Stimulated activated CD8-positive, alpha-beta memory T cell treated with anti-CD3 and anti-CD28 coated beads, Interleukin-15, amount 100 ng/mL, for 24 hours (primary cell): ENCODE results near the gene STK38L.
"Not testable (repeated sequence)": the region's sequence is repeated elsewhere in the genome, so short reads cannot be mapped to it uniquely, and the experiment has no call there.

Source experiments
- DNase-seq: peaks from one replicate; pipeline ENCODE4 v3.0.0-alpha.2; 2020; ENCODE audit warnings: low read depth

The STK38L gene

DNA sequence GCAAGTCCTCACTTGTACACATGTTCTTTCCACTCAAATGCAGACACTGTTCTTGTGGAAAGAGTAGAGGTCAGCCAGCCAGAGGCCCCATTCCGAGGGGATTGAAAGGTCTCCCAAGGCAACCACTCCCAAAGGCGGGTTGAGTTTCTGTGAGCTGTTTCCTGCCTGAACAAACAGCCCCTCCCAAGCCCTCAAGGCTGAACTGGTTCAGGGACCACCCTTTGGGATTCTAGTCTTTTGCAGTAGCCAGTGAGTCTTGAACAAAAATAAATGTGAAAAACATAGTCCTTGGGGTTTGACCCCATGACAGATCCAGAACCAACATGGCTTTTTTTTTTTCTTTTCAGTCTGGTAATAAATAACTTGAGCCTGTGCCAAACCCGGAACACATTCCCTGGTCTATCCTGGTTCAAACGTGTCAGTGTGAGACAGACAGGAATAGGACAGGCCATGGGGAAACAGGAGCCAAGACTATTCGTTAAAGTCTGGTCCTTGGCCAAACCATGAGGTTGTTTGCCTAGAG, 17.6 kb upstream of the STK38L start:
- no peak for DNase-seq

DNA sequence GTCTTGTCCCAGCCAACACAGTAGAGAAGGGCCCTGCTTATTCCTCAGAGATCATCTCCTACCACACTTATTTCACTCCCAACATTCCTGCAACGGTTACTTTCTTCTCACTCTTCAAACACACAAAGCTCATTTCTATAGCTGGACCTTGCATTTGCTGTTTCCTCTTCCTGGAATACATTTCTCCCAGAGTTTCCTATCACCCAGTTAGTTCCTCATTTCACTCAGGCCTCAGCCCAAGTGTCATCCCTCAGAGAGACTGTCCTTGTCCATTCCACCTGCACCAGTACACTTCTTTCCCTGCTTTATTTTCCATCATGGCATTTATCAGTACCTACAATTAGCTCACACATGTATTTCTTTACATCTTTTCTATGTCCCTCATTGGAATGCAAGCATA, 14.7 kb upstream of the STK38L start:
- no peak for DNase-seq

DNA sequence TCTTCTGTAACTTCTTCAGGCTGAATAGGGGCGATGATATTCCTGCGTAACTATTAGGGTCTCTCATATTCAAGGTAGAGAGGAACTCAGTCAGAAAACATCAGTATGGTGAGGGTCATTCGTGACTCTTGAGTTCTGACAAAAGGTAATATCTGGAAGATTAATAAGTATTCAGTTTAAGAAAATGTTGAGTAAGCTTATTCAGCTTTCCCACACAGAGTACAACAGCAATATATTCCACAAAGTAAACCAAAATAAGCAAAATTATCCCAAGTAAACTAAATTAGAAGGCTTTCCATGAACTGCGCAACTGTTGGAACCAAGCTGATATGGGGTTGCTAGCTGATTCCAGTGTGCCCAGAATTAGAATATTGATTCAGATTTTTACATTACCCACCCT, 12.7 kb upstream of the STK38L start:
- DNase-seq = not testable (repeated sequence)

DNA sequence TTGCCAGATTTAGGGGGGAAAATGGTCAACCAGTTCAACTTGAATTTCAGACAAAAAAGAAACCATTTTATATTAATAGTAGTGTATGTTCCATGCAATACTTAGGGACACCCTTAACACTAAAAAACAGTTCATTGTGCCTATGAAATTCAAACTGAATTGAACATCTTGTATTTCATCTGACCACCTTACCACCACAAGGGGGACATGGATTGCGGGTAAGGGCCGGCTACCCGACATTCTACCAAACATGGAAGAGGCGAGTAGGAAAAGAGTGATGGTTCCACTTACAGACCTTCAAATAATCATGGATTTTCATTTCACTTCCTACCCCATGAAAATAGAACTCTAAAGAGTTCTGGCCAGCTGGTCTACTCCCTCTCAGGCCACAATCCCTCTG, 10.3 kb upstream of the STK38L start:
- no peak for DNase-seq

DNA sequence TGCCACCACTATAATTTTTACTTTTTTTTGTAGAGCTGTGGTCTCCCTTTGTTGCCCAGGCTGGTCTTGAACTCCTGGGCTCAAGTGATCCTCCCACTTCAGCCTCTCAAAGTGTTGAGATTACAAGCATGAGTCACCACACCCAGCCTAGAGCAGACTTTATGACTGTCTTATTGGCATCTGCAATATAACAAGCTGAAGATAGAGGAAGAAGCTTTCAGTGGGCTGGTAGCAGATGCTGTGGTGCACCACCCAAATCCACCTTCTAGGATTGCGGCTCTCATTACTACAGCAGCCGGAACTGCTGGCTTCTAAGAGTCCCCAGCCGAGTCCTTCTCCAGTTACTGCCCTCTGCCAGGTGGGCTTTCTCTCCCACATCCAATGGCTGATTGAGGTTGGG, 7.6 kb upstream of the STK38L start:
- DNase-seq = no peak

DNA sequence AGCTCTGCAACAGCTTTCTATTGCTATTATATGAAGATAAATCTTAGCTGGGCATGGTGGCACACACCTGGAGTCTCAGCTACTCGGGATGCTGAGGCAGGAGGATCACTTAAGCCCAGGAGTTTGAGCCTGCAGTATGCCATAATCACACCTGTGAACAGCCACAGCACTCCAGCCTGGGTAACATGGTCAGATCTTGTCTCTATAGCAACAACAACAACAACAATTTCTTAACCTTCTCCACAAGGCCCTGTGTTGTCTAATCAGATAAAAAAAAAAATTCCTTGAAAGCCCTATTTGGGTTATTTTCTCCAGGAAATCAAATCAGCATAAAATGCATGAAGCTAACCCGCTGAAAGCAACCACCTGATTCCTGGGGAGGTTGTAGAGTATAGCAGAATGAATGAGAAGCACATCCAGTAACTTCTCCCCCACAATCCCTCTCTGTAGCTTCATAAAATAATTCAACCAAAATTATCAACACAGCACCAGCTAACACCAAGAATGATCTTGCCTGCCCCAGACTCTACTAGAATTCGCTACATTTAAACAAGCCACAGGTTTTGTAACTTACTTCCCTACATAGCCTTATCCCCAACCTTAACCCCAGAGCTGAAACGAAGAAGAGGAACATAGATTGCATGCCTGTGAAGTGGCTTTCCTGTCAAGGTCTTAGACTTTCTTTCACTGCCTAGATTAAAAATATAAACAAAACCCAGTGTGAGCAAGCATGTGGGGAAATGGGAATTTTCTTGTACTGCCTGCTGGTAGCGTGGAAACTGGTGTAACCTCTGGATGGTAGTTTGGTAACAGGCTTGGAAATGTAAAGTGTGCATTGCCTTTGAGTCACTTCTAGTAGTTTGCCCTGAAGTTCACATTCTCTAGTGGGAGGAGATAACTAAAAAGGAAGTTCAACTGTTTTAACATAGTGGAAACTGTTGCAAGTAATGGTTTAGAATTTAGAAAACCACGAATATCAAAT, 6.0 kb upstream of the STK38L start:
- no peak for DNase-seq

DNA sequence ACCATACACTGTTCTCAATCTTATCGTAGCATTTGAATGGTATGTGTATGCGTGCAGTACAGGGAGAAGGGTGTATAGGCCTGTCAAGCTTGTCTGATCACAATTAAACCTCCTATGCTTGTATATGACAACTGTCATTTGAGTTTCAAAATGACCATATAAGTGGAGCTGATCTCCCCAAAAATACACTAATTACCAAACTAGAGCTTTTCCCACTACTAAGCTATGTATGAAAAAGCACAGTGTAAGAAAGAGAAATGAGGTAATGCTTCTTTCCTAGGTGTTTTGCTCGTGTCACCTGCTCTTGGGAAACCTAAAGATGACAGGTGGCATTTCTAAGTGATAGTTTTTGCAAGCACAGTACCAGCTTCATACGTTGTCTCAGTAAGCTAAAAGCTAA, 1.1 kb upstream of the STK38L start:
- DNase-seq = no peak

DNA sequence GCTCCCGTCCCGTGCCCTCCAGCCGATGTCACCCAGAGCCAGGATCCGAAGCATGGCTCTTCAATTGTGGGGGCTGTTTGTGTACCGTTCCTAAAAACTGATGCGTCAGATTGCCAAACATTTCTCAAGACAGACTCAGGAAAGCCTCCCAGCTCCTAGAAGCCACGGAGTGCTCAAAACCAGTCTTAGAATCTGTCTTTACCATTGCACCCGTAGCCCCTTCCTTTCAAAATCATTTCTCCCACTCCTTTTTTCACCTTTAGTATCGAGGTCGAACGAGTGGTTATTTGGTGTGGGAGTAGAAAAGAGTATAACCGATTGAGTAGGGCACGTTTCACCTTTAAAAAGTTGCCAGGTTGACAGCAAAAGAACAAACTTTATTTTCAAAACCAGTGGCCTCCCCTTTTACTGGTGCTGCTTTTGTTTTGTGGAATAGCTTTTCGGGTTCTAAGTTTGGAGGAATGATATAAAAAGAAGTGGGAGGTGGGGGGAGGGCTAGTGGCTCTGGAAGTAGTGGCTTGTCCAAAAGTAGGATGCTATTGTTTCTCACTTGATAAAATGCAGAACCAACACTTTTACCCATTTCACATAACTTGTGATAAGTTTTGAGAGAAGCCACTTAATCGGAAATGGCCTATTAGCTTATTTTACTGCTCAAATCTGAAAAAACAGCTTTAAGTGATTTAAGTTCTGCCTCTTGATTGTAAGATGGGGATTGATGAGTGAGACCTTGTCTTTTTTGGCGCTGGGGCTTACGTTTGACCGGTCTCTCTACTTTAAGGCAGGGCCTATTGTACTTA, 803 bp downstream of the STK38L start:
- DNase-seq = no peak

DNA sequence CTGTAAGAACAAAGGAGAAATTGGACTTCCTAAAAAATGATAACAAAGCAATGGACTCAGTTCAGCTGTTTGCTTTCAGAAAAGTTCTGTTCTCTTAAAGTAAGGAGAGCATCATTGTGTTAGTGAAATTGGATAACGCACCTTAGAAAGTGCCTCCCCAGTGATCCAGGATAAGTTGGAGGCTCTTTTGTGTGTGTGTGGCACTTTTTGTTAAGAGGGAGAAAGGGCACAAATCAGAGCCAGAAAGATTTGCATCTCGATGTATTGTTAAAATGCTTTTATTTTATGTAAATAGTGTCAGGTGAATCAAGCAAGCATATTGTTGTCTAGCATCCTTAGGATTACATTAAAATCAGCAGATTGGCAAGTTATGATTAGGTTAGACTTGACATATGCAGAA, 2.1 kb downstream of the STK38L start:
- DNase-seq = no peak

DNA sequence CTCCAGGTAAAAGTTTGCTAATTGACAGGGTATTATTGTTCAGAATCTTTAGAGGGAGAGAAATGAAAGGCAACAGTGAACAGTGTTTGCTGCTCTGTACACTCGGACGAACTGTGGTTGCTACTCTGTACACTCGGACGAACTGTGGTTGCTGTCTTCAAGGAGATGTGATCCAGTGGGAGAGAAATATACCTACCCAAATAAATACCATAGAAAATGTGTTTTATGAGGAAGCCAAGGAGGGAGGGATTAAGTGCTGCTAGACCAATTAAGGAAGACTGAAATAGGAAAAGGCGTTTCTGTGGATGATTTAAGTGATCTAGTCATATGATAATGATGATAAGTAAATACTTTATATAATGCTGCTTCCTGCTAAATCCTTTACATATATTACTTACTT, 2.7 kb downstream of the STK38L start:
- no peak for DNase-seq

DNA sequence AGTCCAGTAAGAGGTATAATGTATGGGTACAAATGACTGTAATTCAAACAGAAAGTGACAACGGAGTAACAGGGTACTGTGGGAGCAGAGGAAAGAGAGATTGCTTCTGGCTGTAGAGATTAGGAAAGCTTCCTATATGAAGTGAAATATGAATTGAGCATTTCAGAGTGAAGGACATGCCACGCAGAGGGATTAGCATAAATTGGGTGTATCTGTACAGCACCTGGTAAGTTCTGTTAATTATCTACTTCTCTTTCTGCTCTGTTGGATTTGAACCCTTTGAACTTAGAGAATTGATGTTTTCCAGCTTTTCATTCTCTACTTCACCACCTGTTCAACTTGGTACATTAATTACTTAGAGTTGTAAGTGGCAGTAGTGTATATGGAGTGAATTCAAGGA, 8.8 kb downstream of the STK38L start:
- DNase-seq = no peak

DNA sequence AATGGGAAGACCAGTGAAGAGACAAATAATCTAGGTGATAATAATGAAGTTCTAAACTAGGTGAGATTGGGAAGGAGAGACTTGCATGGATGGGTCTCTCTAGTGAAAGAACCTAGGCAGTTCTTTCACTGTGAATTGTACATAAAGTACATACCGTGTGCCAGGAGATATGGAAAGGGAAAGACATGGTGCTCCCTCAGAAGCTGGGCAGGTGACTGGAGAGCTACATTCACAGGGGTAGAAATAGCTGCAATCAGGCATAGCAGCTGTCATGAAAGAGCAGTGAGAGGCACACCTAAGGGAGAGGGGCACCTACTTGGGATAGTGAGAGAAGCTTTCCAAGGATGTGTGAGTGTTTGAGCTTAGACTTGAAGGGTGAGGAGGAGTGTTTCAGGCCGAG, 9.3 kb downstream of the STK38L start:
- no peak for DNase-seq

DNA sequence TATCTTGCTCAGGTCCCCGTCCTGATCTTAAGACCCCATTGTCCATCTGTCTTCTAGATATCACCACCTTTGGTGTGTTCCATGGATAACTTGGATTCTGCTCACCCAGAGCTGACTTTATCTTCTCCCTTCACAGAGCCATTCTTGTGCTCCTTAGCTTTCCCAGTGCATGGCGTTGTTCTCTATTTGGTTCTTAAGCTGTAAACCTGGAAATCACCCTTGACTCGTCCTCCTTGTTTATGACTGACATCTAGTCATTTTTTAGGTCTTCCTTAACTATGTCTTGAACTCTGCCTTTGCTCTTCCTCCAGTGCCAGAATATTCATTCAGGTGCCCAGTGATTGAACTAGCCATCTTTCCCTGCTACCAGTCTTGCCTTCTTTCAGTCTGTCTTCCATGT, 11.7 kb downstream of the STK38L start:
- no peak for DNase-seq

DNA sequence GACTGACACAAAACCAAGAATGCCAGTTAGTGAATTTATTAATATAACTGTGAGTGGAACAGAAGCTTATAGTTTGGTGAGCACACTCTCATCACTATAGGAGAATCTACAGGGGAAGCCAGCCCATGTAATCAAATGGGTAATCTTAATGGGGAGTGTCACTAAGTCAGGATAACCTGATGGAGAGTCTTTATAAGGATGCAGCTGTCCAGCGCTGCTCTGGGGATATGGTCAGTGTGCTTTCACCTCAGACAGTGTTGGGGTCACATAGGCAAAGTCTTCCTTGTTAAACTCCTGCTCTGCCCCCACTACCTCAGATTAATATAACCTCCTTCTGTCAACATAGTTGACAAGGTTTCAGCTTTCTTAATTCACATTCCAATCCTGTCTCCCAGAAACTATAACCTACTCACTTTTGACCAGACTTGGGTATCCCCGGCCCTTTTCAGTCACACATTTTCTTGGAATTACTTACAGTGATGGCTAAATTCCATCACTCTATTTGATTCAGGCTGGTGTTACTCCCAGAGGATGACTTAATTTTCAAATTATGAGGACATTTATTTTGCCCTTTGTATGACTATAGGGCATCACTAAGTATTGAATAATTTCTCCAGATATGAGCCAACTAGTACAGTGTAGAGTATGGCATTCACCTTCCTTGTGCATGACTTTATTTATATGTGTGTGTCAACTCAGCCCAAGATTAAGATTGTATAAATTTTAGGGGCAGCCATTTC, 13.2 kb downstream of the STK38L start:
- no peak for DNase-seq

DNA sequence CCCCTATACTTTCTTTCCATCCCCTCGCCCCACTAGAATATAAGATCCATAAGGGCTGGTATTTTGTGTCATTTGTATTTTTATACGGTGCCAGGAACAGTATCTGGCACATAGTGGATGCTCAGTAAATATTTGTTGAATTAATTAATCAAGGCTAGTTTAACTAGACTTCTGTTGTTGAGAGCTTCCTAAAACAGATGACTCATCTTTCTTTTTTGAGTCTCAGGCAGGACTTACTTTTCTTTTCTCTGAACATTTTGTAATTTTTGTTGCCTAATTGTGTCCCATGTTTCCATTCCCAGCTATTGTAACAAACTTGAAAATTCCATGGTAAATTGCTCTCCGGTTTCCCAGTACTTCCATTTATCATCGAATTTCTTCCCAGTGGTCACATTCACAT, 16.7 kb downstream of the STK38L start:
- DNase-seq = no peak

DNA sequence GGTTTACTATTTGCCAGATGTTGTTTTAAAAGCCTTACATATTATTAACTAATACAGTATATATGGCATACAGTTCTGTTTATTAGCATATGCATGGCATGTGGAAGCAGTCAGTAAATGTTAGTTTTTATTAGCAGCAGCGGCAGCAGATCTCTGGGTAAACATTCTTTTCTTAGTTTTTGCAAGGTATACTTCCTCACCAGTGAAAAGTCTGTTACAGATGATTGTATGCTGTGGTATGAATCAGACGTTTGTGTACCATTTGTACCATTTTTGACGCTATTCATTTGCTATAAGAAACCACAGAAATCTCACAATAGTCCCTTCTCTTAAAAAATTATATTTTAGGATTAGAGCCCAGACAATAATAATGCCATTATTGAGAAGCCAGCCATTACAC, 17.8 kb downstream of the STK38L start:
- DNase-seq = no peak

DNA sequence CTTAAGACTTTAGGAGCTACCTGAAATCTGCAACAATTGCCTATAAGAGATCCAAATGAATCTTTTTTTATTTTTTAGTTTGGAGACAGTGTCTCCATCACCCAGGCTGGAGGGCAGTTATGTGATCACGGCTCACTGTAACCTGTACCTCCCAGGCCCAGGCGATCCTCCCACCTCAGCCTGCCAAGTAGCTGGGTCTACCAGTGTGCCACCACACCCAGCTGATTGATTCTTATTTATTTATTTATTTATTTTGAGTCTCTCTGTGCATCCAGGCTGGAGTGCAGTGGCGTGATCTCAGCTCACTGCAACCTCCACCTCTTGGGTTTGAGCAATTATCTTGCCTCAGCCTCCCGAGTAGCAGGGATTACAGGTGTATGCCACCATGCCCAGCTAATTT, 26.1 kb downstream of the STK38L start:
- no peak for DNase-seq

DNA sequence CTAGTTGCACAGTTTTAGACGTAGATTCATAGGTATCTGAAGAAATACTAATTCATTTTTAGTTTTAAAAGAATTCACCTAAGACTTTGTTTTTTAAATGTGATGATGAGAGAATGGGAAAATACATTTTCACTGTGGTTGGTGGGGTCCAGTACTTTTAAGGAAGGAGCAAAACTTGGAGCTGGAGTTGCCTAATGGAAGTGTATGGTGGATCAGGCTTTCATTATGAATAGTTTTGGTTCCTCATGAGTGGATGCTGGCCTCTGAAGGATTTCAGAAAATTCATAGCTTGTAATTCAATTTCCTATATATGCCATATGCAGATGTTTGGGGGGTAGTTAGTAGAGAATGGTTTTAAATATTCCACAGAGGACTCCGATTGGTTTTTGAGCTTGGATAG, 27.1 kb downstream of the STK38L start:
- DNase-seq = no peak

DNA sequence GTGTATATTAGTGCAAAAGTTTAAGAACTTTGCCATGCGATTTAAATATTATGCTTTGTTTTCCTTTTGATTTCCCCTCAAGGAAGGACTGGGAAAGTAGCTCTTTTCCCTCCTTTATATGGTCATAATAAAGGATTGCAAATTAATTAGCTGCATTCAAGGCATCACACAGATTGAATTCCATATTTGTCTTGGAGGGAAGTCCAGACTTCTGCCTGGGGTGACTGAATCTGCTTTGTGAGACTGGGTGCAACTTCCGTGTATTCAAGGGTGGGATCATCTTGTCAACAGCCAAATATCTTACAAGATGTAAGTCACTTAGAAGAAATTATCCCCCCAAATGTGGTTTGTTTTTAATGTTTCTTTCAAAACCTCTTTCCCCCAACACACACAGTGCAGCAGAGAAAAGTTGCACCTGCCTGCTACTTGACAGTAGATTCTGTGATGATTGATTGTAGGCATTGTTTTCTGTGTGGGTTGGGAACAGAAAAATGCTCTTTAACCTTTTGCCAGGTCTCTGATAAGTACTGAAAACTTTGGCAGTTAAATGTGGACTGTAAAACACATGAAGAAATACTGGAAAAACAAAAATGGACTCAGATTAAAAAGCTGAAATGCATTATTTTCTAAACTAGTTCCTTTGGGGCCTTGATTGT, 28.4 kb downstream of the STK38L start:
- DNase-seq = no peak

DNA sequence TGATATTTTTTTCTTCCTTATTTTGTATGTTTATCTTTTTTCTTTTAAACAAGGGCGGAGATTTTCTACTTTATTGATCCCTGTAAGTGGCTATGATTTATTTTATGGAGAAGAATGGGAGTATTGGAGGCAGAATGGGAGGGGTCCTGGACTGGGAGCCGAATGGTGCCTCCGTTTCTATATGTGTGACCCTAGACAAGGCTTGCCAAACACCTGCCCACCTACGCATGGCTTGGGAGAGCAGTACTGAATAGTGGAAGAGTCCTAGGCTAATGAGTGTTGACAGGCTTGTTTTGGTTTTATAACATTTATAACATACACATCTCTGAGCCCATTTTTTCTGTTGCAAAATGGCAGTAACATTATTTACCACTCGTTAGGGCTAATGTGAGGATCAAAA, 29.0 kb downstream of the STK38L start:
- no peak for DNase-seq

DNA sequence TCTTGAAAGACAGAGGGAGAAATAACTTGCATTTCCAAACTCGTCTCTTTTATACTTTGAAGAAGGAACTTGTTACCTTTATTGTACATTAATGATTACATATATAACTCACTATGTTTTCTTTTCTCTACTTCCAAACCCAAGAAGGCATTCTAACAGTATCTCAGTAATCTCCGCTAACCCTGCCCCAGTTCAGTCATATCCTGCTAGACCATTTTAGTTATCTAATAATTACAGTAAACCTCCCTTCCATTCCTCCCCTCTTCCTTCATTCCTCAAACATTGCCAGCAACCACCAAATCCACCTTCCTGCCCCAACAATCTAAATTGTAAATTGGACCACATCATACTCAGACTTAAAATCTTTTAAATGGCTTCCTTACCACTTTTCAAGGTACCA, 30.6 kb downstream of the STK38L start:
- no peak for DNase-seq

DNA sequence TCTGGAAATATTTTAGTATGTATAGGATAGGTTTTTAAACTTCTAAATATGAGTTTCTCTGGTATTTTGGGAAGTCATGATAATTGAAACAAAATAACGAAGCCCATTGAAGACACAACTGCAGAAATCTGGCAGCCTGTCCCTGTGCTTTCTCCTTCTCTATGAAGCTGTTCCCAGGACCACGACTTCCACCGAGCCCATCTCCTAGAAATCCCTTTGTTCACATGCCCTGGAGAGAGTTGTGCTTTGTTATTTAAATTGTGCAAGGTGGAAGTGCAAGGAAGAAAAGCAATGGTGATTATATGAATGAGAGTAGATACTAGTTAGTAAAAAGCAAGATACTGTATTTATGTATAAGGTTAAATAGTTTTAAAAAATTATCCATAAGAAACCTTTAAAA, 32.2 kb downstream of the STK38L start:
- no peak for DNase-seq
